Neural cell (in vitro differentiated cells): ENCODE measurements around the gene WRAP73. TPM values are rescaled to one million over a fixed set of nuclear protein-coding genes. Genes with fewer than 3 reads are reported as not detected.

Experiments
- H2AFZ ChIP-seq: fragments of 200-600, 300-800 bp; sonication (generic), shearing (Covaris generic); 2 replicates; pipeline ENCODE4 v1.6.0; 2014; ENCODE audit warnings: low read depth, mild to moderate bottlenecking, antibody characterized with exemption, low read length, moderate library complexity
- H3F3A ChIP-seq: fragments of 200-600 bp; shearing (Covaris generic); 2 replicates; pipeline ENCODE4 v1.6.1; 2016; ENCODE audit warnings: mild to moderate bottlenecking, moderate library complexity, mixed read lengths, antibody characterized with exemption, low read length; ENCODE audit not compliant: insufficient read depth, poor library complexity, severe bottlenecking
- H3K27ac ChIP-seq: fragments of 200-600, 300-800 bp; sonication (generic), shearing (Covaris generic); 2 replicates; pipeline ENCODE4 v1.5.1; 2014; ENCODE audit warnings: mild to moderate bottlenecking, low read length, moderate library complexity
- H3K27me3 ChIP-seq: fragments of 300-800, 200-600 bp; sonication (generic), shearing (Covaris generic); 2 replicates; pipeline ENCODE4 v1.6.0; 2014; ENCODE audit warnings: mild to moderate bottlenecking, low read depth, low read length, moderate library complexity; ENCODE audit not compliant: insufficient read depth
- H3K36me3 ChIP-seq: fragments of 300-800, 200-600 bp; sonication (generic), shearing (Covaris generic); 2 replicates; pipeline ENCODE4 v1.5.1; 2014; ENCODE audit warnings: mild to moderate bottlenecking, antibody characterized with exemption, low read length, moderate library complexity; ENCODE audit not compliant: insufficient read depth
- H3K4me2 ChIP-seq: fragments of 300-800, 200-600 bp; sonication (generic), shearing (Covaris generic); 2 replicates; pipeline ENCODE4 v1.6.0; 2014; ENCODE audit warnings: mild to moderate bottlenecking, low read length
- H3K4me3 ChIP-seq: fragments of 300-800, 200-600 bp; sonication (generic), shearing (Covaris generic); 2 replicates; pipeline ENCODE4 v1.5.1; 2014; ENCODE audit warnings: mild to moderate bottlenecking, low read length, moderate library complexity
- H3K79me2 ChIP-seq: fragments of 200-600 bp; shearing (Covaris generic); replicated peaks from 2 replicates; pipeline ENCODE4 v1.6.0; 2014; ENCODE audit warnings: mild to moderate bottlenecking, low read length, moderate library complexity; ENCODE audit not compliant: insufficient read depth
- H3K9ac ChIP-seq: fragments of 300-800, 200-600 bp; sonication (generic), shearing (Covaris generic); 2 replicates; pipeline ENCODE4 v1.6.1; 2016; ENCODE audit warnings: mild to moderate bottlenecking, low read length, mixed read lengths
- H3K9me2 ChIP-seq: fragments of 200-600 bp; shearing (Covaris generic); 2 replicates; pipeline ENCODE4 v1.6.1; 2016; ENCODE audit warnings: mild to moderate bottlenecking, low read length, mixed read lengths; ENCODE audit not compliant: insufficient read depth
- H3K9me3 ChIP-seq: fragments of 200-600, 300-800 bp; sonication (generic), shearing (Covaris generic); 2 replicates; pipeline ENCODE4 v1.6.1; 2016; ENCODE audit warnings: mild to moderate bottlenecking, mixed run types, low read length, moderate library complexity, mixed read lengths
- H4K20me1 ChIP-seq: fragments of 200-600 bp; shearing (Covaris generic); 2 replicates; pipeline ENCODE4 v1.6.1; 2016; ENCODE audit warnings: mild to moderate bottlenecking, mixed run types; ENCODE audit not compliant: insufficient read depth
- EP300 ChIP-seq: fragments of 450-650 bp; conservative IDR thresholded peaks from 2 replicates; pipeline ENCODE4 v1.6.1; 2014; ENCODE audit warnings: antibody characterized with exemption, mild to moderate bottlenecking, moderate library complexity; ENCODE audit not compliant: poor library complexity, severe bottlenecking
- EZH2 ChIP-seq: fragments of 200-600, 300-800 bp; shearing (Covaris generic), sonication (generic); IDR thresholded peaks from 2 replicates; pipeline ENCODE4 v1.6.1; 2014; ENCODE audit warnings: antibody characterized with exemption, low read length, borderline replicate concordance, mild to moderate bottlenecking; ENCODE audit not compliant: insufficient read depth, poor library complexity, severe bottlenecking
- MXI1 ChIP-seq: fragments of 450-650 bp; conservative IDR thresholded peaks from 2 replicates; pipeline ENCODE4 v1.6.1; 2014; ENCODE audit warnings: antibody characterized with exemption, mild to moderate bottlenecking; ENCODE audit not compliant: poor library complexity, severe bottlenecking
- POLR2AphosphoS5 ChIP-seq: IDR thresholded peaks from 2 replicates; pipeline ENCODE4 v1.6.1; 2012
- RAD21 ChIP-seq: fragments of 450-650 bp; conservative IDR thresholded peaks from 2 replicates; pipeline ENCODE4 v1.6.1; 2014; ENCODE audit warnings: antibody characterized with exemption, mild to moderate bottlenecking, moderate library complexity
- SMC3 ChIP-seq: fragments of 450-650 bp; conservative IDR thresholded peaks from 2 replicates; pipeline ENCODE4 v1.6.1; 2014; ENCODE audit warnings: antibody characterized with exemption, mild to moderate bottlenecking, moderate library complexity; ENCODE audit not compliant: poor library complexity
- TAF1 ChIP-seq: IDR thresholded peaks from 2 replicates; pipeline ENCODE4 v1.6.1; 2012; ENCODE audit warnings: low read depth
- polyA plus RNA-seq: library from polyadenylated mRNA; depleted of rRNA; stranded (reverse); fragments of >200 nt; gene quantifications from 2 replicates; pipeline ENCODE4 v1.2.3, GENCODE V29; 2014
- TF ChIP-seq, protein P1 (sequence below): fragments of 450-650 bp; IDR thresholded peaks from 2 replicates; pipeline ENCODE4 v1.5.1; 2014; ENCODE audit warnings: antibody characterized with exemption, mild to moderate bottlenecking, moderate library complexity; ENCODE audit not compliant: poor library complexity, severe bottlenecking
- TF ChIP-seq, protein P2 (sequence below): IDR thresholded peaks from 2 replicates; pipeline ENCODE4 v1.6.1; 2012; ENCODE audit warnings: borderline replicate concordance

The WRAP73 gene
- polyA plus RNA-seq, 1 donor from 2014 or later = 32.9 TPM

GRCh38 chr1:3683992-3684391 is 34.1 kb upstream of the WRAP73 start:
- H3K79me2 ChIP-seq = no peaks in the 10 kb centered on the region
- H3K9ac ChIP-seq = no peak overlapping the region
- H4K20me1 ChIP-seq = no peaks in the 10 kb centered on the region
- no peak overlapping the region for H3K4me2 ChIP-seq
- no peak overlapping the region for H3K27ac ChIP-seq
- no peak overlapping the region for H3K4me3 ChIP-seq
- H2AFZ ChIP-seq = no peak overlapping the region
- TF ChIP-seq SMC3 = no peak
- TF ChIP-seq MXI1 = no peak
- TF ChIP-seq EZH2 = no peak
- no peak for TF ChIP-seq TAF1
- no peak for TF ChIP-seq EP300
- TF ChIP-seq RAD21 = no peak
- TF ChIP-seq, protein P1, sequence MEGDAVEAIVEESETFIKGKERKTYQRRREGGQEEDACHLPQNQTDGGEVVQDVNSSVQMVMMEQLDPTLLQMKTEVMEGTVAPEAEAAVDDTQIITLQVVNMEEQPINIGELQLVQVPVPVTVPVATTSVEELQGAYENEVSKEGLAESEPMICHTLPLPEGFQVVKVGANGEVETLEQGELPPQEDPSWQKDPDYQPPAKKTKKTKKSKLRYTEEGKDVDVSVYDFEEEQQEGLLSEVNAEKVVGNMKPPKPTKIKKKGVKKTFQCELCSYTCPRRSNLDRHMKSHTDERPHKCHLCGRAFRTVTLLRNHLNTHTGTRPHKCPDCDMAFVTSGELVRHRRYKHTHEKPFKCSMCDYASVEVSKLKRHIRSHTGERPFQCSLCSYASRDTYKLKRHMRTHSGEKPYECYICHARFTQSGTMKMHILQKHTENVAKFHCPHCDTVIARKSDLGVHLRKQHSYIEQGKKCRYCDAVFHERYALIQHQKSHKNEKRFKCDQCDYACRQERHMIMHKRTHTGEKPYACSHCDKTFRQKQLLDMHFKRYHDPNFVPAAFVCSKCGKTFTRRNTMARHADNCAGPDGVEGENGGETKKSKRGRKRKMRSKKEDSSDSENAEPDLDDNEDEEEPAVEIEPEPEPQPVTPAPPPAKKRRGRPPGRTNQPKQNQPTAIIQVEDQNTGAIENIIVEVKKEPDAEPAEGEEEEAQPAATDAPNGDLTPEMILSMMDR = no peak
- no peak for TF ChIP-seq POLR2AphosphoS5
- TF ChIP-seq, protein P2, sequence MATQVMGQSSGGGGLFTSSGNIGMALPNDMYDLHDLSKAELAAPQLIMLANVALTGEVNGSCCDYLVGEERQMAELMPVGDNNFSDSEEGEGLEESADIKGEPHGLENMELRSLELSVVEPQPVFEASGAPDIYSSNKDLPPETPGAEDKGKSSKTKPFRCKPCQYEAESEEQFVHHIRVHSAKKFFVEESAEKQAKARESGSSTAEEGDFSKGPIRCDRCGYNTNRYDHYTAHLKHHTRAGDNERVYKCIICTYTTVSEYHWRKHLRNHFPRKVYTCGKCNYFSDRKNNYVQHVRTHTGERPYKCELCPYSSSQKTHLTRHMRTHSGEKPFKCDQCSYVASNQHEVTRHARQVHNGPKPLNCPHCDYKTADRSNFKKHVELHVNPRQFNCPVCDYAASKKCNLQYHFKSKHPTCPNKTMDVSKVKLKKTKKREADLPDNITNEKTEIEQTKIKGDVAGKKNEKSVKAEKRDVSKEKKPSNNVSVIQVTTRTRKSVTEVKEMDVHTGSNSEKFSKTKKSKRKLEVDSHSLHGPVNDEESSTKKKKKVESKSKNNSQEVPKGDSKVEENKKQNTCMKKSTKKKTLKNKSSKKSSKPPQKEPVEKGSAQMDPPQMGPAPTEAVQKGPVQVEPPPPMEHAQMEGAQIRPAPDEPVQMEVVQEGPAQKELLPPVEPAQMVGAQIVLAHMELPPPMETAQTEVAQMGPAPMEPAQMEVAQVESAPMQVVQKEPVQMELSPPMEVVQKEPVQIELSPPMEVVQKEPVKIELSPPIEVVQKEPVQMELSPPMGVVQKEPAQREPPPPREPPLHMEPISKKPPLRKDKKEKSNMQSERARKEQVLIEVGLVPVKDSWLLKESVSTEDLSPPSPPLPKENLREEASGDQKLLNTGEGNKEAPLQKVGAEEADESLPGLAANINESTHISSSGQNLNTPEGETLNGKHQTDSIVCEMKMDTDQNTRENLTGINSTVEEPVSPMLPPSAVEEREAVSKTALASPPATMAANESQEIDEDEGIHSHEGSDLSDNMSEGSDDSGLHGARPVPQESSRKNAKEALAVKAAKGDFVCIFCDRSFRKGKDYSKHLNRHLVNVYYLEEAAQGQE = no peak
- H3F3A ChIP-seq = no peaks in the 10 kb centered on the region
- no peaks in the 10 kb centered on the region for H3K27me3 ChIP-seq
- no peaks in the 10 kb centered on the region for H3K9me2 ChIP-seq
- no peaks in the 10 kb centered on the region for H3K9me3 ChIP-seq
- H3K36me3 ChIP-seq = no peaks in the 10 kb centered on the region

GRCh38 chr1:3683197-3683596 is 33.3 kb upstream of the WRAP73 start:
- H3K9ac ChIP-seq = no peak overlapping the region
- H3F3A ChIP-seq = no peaks in the 10 kb centered on the region
- no peaks in the 10 kb centered on the region for H3K36me3 ChIP-seq
- H3K79me2 ChIP-seq = no peaks in the 10 kb centered on the region
- TF ChIP-seq EP300 = no peak
- TF ChIP-seq TAF1 = no peak
- TF ChIP-seq EZH2 = no peak
- no peak for TF ChIP-seq RAD21
- TF ChIP-seq, protein P2 = no peak
- TF ChIP-seq, protein P1 = no peak
- no peak for TF ChIP-seq POLR2AphosphoS5
- TF ChIP-seq SMC3 = no peak
- no peak for TF ChIP-seq MXI1
- H3K4me2 ChIP-seq = no peak overlapping the region
- H3K4me3 ChIP-seq = no peak overlapping the region
- no peaks in the 10 kb centered on the region for H4K20me1 ChIP-seq
- H3K27ac ChIP-seq = no peak overlapping the region
- H2AFZ ChIP-seq = no peak overlapping the region
- no peaks in the 10 kb centered on the region for H3K9me3 ChIP-seq
- no peaks in the 10 kb centered on the region for H3K9me2 ChIP-seq
- H3K27me3 ChIP-seq = no peaks in the 10 kb centered on the region
